Loucy (cell line): ENCODE measurements around the gene PKNOX2.

Experiments used
- H2AFZ ChIP-seq: fragments of 200-600 bp; sonication (generic); 2 replicates; pipeline ENCODE4 v1.6.0; 2016; ENCODE audit warnings: antibody characterized with exemption, mild to moderate bottlenecking, low read length, moderate library complexity
- H3F3A ChIP-seq: fragments of 200-600 bp; 2 replicates; pipeline ENCODE4 v1.6.0; 2016; ENCODE audit warnings: antibody characterized with exemption, low read depth, mild to moderate bottlenecking
- H3K27me3 ChIP-seq: fragments of 200-600 bp; sonication (generic); 2 replicates; pipeline ENCODE4 v1.6.1; 2014; ENCODE audit warnings: low read length, mild to moderate bottlenecking; ENCODE audit not compliant: insufficient read depth, poor library complexity, severe bottlenecking
- H3K36me3 ChIP-seq: fragments of 200-600 bp; sonication (generic); 2 replicates; pipeline ENCODE4 v1.6.1; 2016; ENCODE audit warnings: low read length; ENCODE audit not compliant: insufficient read depth
- H3K4me1 ChIP-seq: fragments of 200-600 bp; sonication (generic); 2 replicates; pipeline ENCODE4 v1.5.1; 2014; ENCODE audit warnings: low read length, mild to moderate bottlenecking; ENCODE audit not compliant: insufficient read depth, poor library complexity, severe bottlenecking
- H3K4me2 ChIP-seq: fragments of 200-600 bp; sonication (generic); 2 replicates; pipeline ENCODE4 v1.6.0; 2014; ENCODE audit warnings: antibody characterized with exemption, low read length, low read depth, mild to moderate bottlenecking; ENCODE audit not compliant: poor library complexity, severe bottlenecking
- H3K4me3 ChIP-seq: fragments of 200-600 bp; sonication (generic); 2 replicates; pipeline ENCODE4 v1.5.1; 2014; ENCODE audit warnings: low read length, mild to moderate bottlenecking, mixed read lengths; ENCODE audit not compliant: poor library complexity, severe bottlenecking
- H3K79me2 ChIP-seq: fragments of 200-600 bp; sonication (generic); 2 replicates; pipeline ENCODE4 v1.6.1; 2014; ENCODE audit warnings: low read length; ENCODE audit not compliant: insufficient read depth
- H3K9ac ChIP-seq: fragments of 200-600 bp; sonication (generic); 2 replicates; pipeline ENCODE4 v1.6.0; 2014; ENCODE audit warnings: mild to moderate bottlenecking, low read depth, low read length, moderate library complexity; ENCODE audit not compliant: poor library complexity, severe bottlenecking
- H3K9me2 ChIP-seq: fragments of 200-600 bp; sonication (generic); replicated peaks from 2 replicates; pipeline ENCODE4 v1.6.1; 2016; ENCODE audit warnings: low read depth, low read length, mixed read lengths
- H3K9me3 ChIP-seq: fragments of 200-600 bp; sonication (generic); 2 replicates; pipeline ENCODE4 v1.6.1; 2014; ENCODE audit warnings: mild to moderate bottlenecking, antibody characterized with exemption, low read length, low read depth; ENCODE audit not compliant: insufficient read depth
- H4K20me1 ChIP-seq: fragments of 200-600 bp; sonication (generic); 2 replicates; pipeline ENCODE4 v1.6.0; 2014; ENCODE audit warnings: antibody characterized with exemption, low read length, mild to moderate bottlenecking; ENCODE audit not compliant: insufficient read depth, poor library complexity, severe bottlenecking
- EZH2phosphoT487 ChIP-seq: fragments of 200-600 bp; IDR thresholded peaks from 2 replicates; pipeline ENCODE4 v1.6.1; 2018; ENCODE audit warnings: antibody characterized with exemption, mild to moderate bottlenecking, moderate library complexity, borderline replicate concordance
- TF ChIP-seq, protein P1 (sequence below): fragments of 200-600 bp; sonication (generic); conservative IDR thresholded peaks from 2 replicates; pipeline ENCODE4 v1.5.1; 2014; ENCODE audit warnings: mild to moderate bottlenecking, antibody characterized with exemption, low read length

Gene PKNOX2

DNA sequence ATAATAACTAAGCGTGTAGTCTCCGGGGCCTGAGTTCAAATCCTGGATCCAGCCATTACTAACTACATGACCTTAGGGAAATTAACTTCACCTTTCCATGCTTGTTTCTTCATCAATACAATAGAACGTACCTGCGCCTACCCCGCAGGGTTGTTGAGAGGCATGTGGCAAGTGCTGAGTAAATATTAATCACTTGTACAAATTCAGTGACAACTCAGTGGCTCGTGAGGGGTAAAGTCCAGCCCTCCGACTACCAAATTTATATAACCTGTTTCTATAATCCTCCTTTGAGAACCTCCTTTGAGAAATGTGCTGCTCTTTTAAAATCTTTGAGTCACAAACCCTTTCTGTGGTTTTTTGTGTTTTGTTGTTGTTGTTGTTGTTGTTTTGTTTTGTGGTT is 281.7 kb downstream of the PKNOX2 start:
- Histone ChIP-seq H3K9ac (no peak overlapping the region), H3K79me2 (no peaks in the 10 kb centered on the region), H3K9me3 (no peaks in the 10 kb centered on the region), H3K4me3 (no peak overlapping the region), H4K20me1 (no peaks in the 10 kb centered on the region), H3K27me3 (no peaks in the 10 kb centered on the region), H3K9me2 (no peaks in the 10 kb centered on the region), H3K4me2 (no peak overlapping the region), H3K36me3 (no peaks in the 10 kb centered on the region), H2AFZ (no peak overlapping the region), H3F3A (no peaks in the 10 kb centered on the region), H3K4me1 (no peaks in the 10 kb centered on the region)
- no peak for TF ChIP-seq EZH2phosphoT487
- TF ChIP-seq, protein P1, sequence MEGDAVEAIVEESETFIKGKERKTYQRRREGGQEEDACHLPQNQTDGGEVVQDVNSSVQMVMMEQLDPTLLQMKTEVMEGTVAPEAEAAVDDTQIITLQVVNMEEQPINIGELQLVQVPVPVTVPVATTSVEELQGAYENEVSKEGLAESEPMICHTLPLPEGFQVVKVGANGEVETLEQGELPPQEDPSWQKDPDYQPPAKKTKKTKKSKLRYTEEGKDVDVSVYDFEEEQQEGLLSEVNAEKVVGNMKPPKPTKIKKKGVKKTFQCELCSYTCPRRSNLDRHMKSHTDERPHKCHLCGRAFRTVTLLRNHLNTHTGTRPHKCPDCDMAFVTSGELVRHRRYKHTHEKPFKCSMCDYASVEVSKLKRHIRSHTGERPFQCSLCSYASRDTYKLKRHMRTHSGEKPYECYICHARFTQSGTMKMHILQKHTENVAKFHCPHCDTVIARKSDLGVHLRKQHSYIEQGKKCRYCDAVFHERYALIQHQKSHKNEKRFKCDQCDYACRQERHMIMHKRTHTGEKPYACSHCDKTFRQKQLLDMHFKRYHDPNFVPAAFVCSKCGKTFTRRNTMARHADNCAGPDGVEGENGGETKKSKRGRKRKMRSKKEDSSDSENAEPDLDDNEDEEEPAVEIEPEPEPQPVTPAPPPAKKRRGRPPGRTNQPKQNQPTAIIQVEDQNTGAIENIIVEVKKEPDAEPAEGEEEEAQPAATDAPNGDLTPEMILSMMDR: no peak

DNA sequence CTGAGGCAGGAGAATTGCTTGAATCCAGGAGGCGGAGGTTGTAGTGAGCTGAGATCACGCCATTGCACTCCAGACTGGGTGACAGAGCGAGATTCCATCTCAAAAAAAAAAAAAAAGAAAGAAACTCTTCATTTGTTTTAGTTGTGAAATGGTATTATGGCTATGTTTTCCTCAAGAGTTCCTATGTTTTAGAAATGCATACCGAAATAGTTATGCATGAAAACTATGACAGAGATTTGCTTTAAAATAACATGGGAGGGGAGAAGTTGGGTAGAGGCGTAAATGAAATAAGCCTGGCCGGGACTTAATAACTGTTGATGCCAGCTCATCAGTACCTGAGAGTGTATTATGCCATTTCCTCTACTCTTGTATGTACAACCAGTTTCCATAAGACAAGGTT is 283.2 kb downstream of the PKNOX2 start:
- H3K4me3 ChIP-seq: no peak overlapping the region
- H4K20me1 ChIP-seq: no peaks in the 10 kb centered on the region
- no peaks in the 10 kb centered on the region for H3K9me2 ChIP-seq
- H3K9ac ChIP-seq: no peak overlapping the region
- H3K79me2 ChIP-seq: no peaks in the 10 kb centered on the region
- H3K4me2 ChIP-seq: no peak overlapping the region
- no peaks in the 10 kb centered on the region for H3F3A ChIP-seq
- H3K9me3 ChIP-seq: no peaks in the 10 kb centered on the region
- TF ChIP-seq EZH2phosphoT487: no peak
- TF ChIP-seq, protein P1: no peak
- no peaks in the 10 kb centered on the region for H3K27me3 ChIP-seq
- no peaks in the 10 kb centered on the region for H3K36me3 ChIP-seq
- no peaks in the 10 kb centered on the region for H3K4me1 ChIP-seq
- no peak overlapping the region for H2AFZ ChIP-seq

DNA sequence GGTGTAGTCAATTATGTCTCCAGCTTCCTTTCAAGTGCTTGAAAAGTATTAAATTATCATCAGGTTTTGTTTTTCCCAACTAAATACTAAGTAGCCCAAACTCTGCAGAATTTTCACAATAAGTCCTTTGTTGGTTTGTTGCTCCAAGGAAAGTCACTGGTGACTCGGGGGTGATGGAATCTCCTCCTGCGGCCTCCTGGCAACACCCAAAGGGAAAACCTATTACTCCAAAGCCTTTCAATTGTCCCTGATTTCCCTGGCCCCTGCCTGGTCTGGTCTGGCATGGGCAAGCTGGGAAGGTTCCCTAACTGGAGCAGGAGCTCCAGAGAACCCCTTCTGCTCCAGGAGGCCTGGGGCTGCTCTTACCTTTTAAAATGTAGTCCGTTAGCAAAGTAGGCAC is 283.6 kb downstream of the PKNOX2 start:
- TF ChIP-seq, protein P1: no peak
- no peak for TF ChIP-seq EZH2phosphoT487
- Histone ChIP-seq H3K27me3 (no peaks in the 10 kb centered on the region), H3F3A (no peaks in the 10 kb centered on the region), H3K9me3 (no peaks in the 10 kb centered on the region), H3K9me2 (no peaks in the 10 kb centered on the region), H3K4me1 (no peaks in the 10 kb centered on the region), H3K79me2 (no peaks in the 10 kb centered on the region), H3K4me2 (no peak overlapping the region), H2AFZ (no peak overlapping the region), H4K20me1 (no peaks in the 10 kb centered on the region), H3K36me3 (no peaks in the 10 kb centered on the region), H3K9ac (no peak overlapping the region), H3K4me3 (no peak overlapping the region)
